GM23338 (cell line): ENCODE measurements around the gene SEMA3E. TPM values are rescaled to one million over a fixed set of nuclear protein-coding genes. Genes with fewer than 3 reads are reported as not detected.
A peak's percentile ranks its signal among the peaks of the same experiment; 100 is the strongest.

Source experiments
- ATAC-seq: fragments of 200-7000 bp; cut with Tn5 transposase; 3 replicates; pipeline ENCODE4 v1.9.1; 2020
- DNase-seq: peaks from one replicate; pipeline ENCODE4 v3.0.0-alpha.2; 2015; ENCODE audit warnings: low spot score
- H2AFZ ChIP-seq: fragments of 200-600 bp; sonication (generic); 2 replicates; pipeline ENCODE4 v1.8.0; 2016; ENCODE audit warnings: antibody characterized with exemption, mild to moderate bottlenecking, moderate library complexity
- H3F3A ChIP-seq: fragments of 200-600 bp; sonication (generic); replicated peaks from 2 replicates; pipeline ENCODE4 v1.8.0; 2017; ENCODE audit warnings: antibody characterized with exemption, mixed run types, low read depth
- H3K27ac ChIP-seq: fragments of 200-600 bp; sonication (generic); 2 replicates; pipeline ENCODE4 v1.6.1; 2016; ENCODE audit warnings: low read depth
- H3K27me3 ChIP-seq: fragments of 200-600 bp; sonication (generic); 2 replicates; pipeline ENCODE4 v1.8.0; 2016; ENCODE audit warnings: mild to moderate bottlenecking, mixed run types, moderate library complexity; ENCODE audit not compliant: insufficient read depth
- H3K36me3 ChIP-seq: fragments of 200-600 bp; sonication (generic); 2 replicates; pipeline ENCODE4 v1.8.0; 2016; ENCODE audit warnings: mild to moderate bottlenecking; ENCODE audit not compliant: insufficient read depth
- H3K4me1 ChIP-seq: fragments of 200-600 bp; sonication (generic); 2 replicates; pipeline ENCODE4 v1.8.0; 2016; ENCODE audit warnings: mild to moderate bottlenecking, moderate library complexity; ENCODE audit not compliant: insufficient read depth
- H3K4me2 ChIP-seq: fragments of 200-600 bp; sonication (generic); 2 replicates; pipeline ENCODE4 v1.7.1; 2017; ENCODE audit warnings: mixed run types
- H3K4me3 ChIP-seq: fragments of 200-600 bp; sonication (generic); 2 replicates; pipeline ENCODE4 v1.6.1; 2016; ENCODE audit warnings: mixed run types
- H3K79me2 ChIP-seq: fragments of 200-600 bp; sonication (generic); replicated peaks from 2 replicates; pipeline ENCODE4 v1.8.0; 2017; ENCODE audit warnings: mild to moderate bottlenecking; ENCODE audit not compliant: insufficient read depth
- H3K9me2 ChIP-seq: fragments of 200-600 bp; sonication (generic); 2 replicates; pipeline ENCODE4 v1.8.0; 2017; ENCODE audit not compliant: insufficient read depth
- H4K20me1 ChIP-seq: fragments of 200-600 bp; sonication (generic); replicated peaks from 2 replicates; pipeline ENCODE4 v1.8.0; 2017; ENCODE audit warnings: mild to moderate bottlenecking; ENCODE audit not compliant: insufficient read depth
- H3K27ac Mint-ChIP-seq: 2 replicates; pipeline ENCODE4 v1.8.0; 2020; ENCODE audit warnings: inconsistent platforms, mild to moderate bottlenecking, moderate library complexity, mixed read lengths
- H3K27me3 Mint-ChIP-seq: 3 replicates; pipeline ENCODE4 v1.8.0; 2022; ENCODE audit warnings: low read depth, mild to moderate bottlenecking, moderate library complexity, mixed read lengths, inconsistent platforms; ENCODE audit not compliant: insufficient read depth, poor library complexity
- H3K36me3 Mint-ChIP-seq: 3 replicates; pipeline ENCODE4 v1.8.0; 2021; ENCODE audit warnings: low read depth, mild to moderate bottlenecking, inconsistent platforms, moderate library complexity, mixed read lengths
- H3K4me1 Mint-ChIP-seq: 3 replicates; pipeline ENCODE4 v1.8.0; 2020; ENCODE audit warnings: mild to moderate bottlenecking, inconsistent platforms, mixed read lengths
- H3K4me3 Mint-ChIP-seq: 3 replicates; pipeline ENCODE4 v1.8.0; 2021; ENCODE audit warnings: moderate library complexity, mild to moderate bottlenecking, inconsistent platforms, mixed read lengths
- H3K9me3 Mint-ChIP-seq: 3 replicates; pipeline ENCODE4 v1.8.0; 2020; ENCODE audit warnings: moderate library complexity, mild to moderate bottlenecking, inconsistent platforms, mixed read lengths
- CREB1 ChIP-seq: fragments of 250-450 bp; sonication (Bioruptor Pico); IDR thresholded peaks from 2 replicates; pipeline ENCODE4 v1.5.0; 2020; ENCODE audit warnings: low read depth, mild to moderate bottlenecking, moderate library complexity
- EZH2 ChIP-seq: fragments of 200-600 bp; sonication (generic); IDR thresholded peaks from one replicate; pipeline ENCODE4 v1.8.0; 2017; ENCODE audit warnings: antibody characterized with exemption, mild to moderate bottlenecking, low read depth; ENCODE audit not compliant: unreplicated experiment
- EZH2phosphoT487 ChIP-seq: fragments of 200-600 bp; sonication (generic); IDR thresholded peaks from one replicate; pipeline ENCODE4 v1.8.1; 2018; ENCODE audit warnings: antibody characterized with exemption; ENCODE audit not compliant: unreplicated experiment
- NANOG ChIP-seq: IDR thresholded peaks from 2 replicates; pipeline ENCODE4 v1.6.1; 2016; ENCODE audit warnings: antibody characterized with exemption, borderline replicate concordance
- POLR2AphosphoS5 ChIP-seq: IDR thresholded peaks from 2 replicates; pipeline ENCODE4 v1.6.1; 2016; ENCODE audit warnings: antibody characterized with exemption, low read depth
- REST ChIP-seq: IDR thresholded peaks from one replicate; pipeline ENCODE4 v1.6.1; 2018; ENCODE audit warnings: antibody characterized with exemption; ENCODE audit not compliant: unreplicated experiment
- STAT1 ChIP-seq: IDR thresholded peaks from one replicate; pipeline ENCODE4 v1.6.1; 2016; ENCODE audit warnings: antibody characterized with exemption; ENCODE audit not compliant: unreplicated experiment
- polyA plus RNA-seq: library from polyadenylated mRNA; unstranded; fragments of >200 nt; fragmentation: Nextera tagmentation; extraction: Ambion mirVana; gene quantifications from 2 replicates; pipeline ENCODE4 v1.2.1, GENCODE V29; 2016
- total RNA-seq: library from RNA; depleted of rRNA; stranded (reverse); fragments of >200 nt; shearing (Covaris generic); gene quantifications from 2 replicates; pipeline ENCODE4 v1.2.3, GENCODE V29; 2014
- TF ChIP-seq, protein P1 (sequence below): IDR thresholded peaks from 2 replicates; pipeline ENCODE4 v1.6.1; 2016; ENCODE audit warnings: antibody characterized with exemption
- TF ChIP-seq, protein P2 (sequence below), 2 experiments: fragments of 200-600 bp in 1 of 2; sonication (generic) in 1 of 2; conservative IDR thresholded peaks; 2 replicates each; pipeline versions ENCODE4 v1.5.1 to v1.6.1; 2016 to 2017; ENCODE audit warnings: antibody characterized with exemption in 2 of 2, low read depth in 2 of 2, mild to moderate bottlenecking in 2 of 2, moderate library complexity in 1 of 2

SEMA3E gene
- total and polyA plus RNA-seq, 2 experiments from 2014 or later = 5.4 to 15.7 TPM

- Histone ChIP-seq H3K4me1 (peaks cover 35% of the 10 kb centered on the region), H3K9me2 (0 out of 2 replicates have a peak, but pooled peaks cover 7% of the 10 kb centered on the region), H4K20me1 (no peaks in the 10 kb centered on the region), H3K27ac (no peak overlapping the region), H3K36me3 (no peaks in the 10 kb centered on the region), H3K4me2 (peak overlapping the region; percentile 25), H3K4me3 (no peak overlapping the region), H3F3A (no peaks in the 10 kb centered on the region), H3K27me3 (no peaks in the 10 kb centered on the region), H2AFZ (no peak overlapping the region), H3K79me2 (no peaks in the 10 kb centered on the region)
- H3K9me3 Mint-ChIP-seq = no peaks in the 10 kb centered on the region
- DNase-seq = no peak
- no peak for TF ChIP-seq CREB1 (CRISPR knock-in tag)
- no peak for TF ChIP-seq POLR2AphosphoS5
- TF ChIP-seq NANOG = no peak
- no peak for TF ChIP-seq STAT1
- TF ChIP-seq, protein P1, sequence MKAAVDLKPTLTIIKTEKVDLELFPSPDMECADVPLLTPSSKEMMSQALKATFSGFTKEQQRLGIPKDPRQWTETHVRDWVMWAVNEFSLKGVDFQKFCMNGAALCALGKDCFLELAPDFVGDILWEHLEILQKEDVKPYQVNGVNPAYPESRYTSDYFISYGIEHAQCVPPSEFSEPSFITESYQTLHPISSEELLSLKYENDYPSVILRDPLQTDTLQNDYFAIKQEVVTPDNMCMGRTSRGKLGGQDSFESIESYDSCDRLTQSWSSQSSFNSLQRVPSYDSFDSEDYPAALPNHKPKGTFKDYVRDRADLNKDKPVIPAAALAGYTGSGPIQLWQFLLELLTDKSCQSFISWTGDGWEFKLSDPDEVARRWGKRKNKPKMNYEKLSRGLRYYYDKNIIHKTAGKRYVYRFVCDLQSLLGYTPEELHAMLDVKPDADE = no peak
- TF ChIP-seq, protein P2, sequence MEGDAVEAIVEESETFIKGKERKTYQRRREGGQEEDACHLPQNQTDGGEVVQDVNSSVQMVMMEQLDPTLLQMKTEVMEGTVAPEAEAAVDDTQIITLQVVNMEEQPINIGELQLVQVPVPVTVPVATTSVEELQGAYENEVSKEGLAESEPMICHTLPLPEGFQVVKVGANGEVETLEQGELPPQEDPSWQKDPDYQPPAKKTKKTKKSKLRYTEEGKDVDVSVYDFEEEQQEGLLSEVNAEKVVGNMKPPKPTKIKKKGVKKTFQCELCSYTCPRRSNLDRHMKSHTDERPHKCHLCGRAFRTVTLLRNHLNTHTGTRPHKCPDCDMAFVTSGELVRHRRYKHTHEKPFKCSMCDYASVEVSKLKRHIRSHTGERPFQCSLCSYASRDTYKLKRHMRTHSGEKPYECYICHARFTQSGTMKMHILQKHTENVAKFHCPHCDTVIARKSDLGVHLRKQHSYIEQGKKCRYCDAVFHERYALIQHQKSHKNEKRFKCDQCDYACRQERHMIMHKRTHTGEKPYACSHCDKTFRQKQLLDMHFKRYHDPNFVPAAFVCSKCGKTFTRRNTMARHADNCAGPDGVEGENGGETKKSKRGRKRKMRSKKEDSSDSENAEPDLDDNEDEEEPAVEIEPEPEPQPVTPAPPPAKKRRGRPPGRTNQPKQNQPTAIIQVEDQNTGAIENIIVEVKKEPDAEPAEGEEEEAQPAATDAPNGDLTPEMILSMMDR (conservative IDR thresholded peaks at IDR 0.05; ENCODE audit: low read depth in 2 of 2) = no peak
- no peak for TF ChIP-seq EZH2
- TF ChIP-seq EZH2phosphoT487 = no peak
- no peak for ATAC-seq
- no peak overlapping the region for H3K27ac Mint-ChIP-seq
- no peaks in the 10 kb centered on the region for H3K27me3 Mint-ChIP-seq
- H3K36me3 Mint-ChIP-seq = no peaks in the 10 kb centered on the region; the same call in 2 of the 3 replicates
- H3K4me1 Mint-ChIP-seq = peaks cover 31% of the 10 kb centered on the region
- H3K4me3 Mint-ChIP-seq = no peak overlapping the region
Observed at GRCh38 chr7:83517035-83517700, 131.8 kb downstream of the SEMA3E start.

DNA sequence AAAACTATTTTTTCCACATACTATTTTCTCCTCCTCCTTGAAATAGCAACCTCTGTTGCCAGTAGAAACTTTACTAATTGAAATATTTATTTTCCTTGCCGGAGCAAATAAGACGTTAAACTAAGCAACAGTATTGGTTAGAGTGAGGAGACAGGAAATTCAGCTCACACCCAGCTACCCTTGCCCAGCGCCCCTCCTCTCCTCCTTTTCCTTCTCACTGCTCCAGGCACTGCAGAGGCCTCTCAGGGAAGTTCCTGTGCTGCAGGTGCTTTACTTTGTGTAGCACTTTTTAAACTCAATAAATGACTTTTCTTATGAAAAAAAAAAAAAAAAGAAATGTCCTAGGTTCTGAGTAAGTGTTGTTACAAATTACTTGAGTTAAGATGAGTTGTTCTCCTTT is 134.0 kb downstream of the SEMA3E start:
- Histone ChIP-seq H3K36me3 (no peaks in the 10 kb centered on the region), H3K4me1 (peaks cover 38% of the 10 kb centered on the region), H4K20me1 (no peaks in the 10 kb centered on the region), H3K4me2 (no peak overlapping the region), H2AFZ (no peak overlapping the region), H3F3A (no peaks in the 10 kb centered on the region), H3K27me3 (no peaks in the 10 kb centered on the region), H3K9me2 (0 out of 2 replicates have a peak, but pooled peaks cover 7% of the 10 kb centered on the region), H3K27ac (no peak overlapping the region), H3K79me2 (no peaks in the 10 kb centered on the region), H3K4me3 (no peak overlapping the region)
- peak; percentile 95 for ATAC-seq
- Mint-ChIP-seq H3K27me3 (no peaks in the 10 kb centered on the region), H3K9me3 (no peaks in the 10 kb centered on the region), H3K27ac (no peak overlapping the region), H3K36me3 (no peaks in the 10 kb centered on the region; the same call in 2 of the 3 replicates), H3K4me3 (no peak overlapping the region; the same call in 2 of the 3 replicates), H3K4me1 (peaks cover 32% of the 10 kb centered on the region)
- peak; percentile 74 for DNase-seq
- no peak for TF ChIP-seq REST
